Stimulated activated naive B cell treated with anti-CD40 and anti-IgM and Interleukin-4, amounts not matched to agents 10 μg/mL and 1 μg/mL and 100 μg/mL, for 72 hours (primary cell): Measurements from ENCODE around the gene SPTB.

Experiments used
- ATAC-seq, 2 donors: fragments of 150-1000 bp; cut with Tn5 transposase; replicated peaks; 2 replicates each; pipeline ENCODE4 v1.10.0; 2021; ENCODE audit warnings: moderate library complexity in 1 of 2
- DNase-seq: peaks from one replicate; pipeline ENCODE4 v3.0.0; 2021
- H3K27ac Mint-ChIP-seq: one replicate; pipeline ENCODE4 v1.8.0; 2022; ENCODE audit warnings: mild to moderate bottlenecking, mixed read lengths
- H3K27me3 Mint-ChIP-seq, 2 donors: one replicate each; pipeline ENCODE4 v1.8.0; 2022; ENCODE audit warnings: mixed read lengths in 2 of 2
- H3K36me3 Mint-ChIP-seq, 2 donors: one replicate each; pipeline ENCODE4 v1.8.0; 2022; ENCODE audit warnings: mixed read lengths in 2 of 2, mild to moderate bottlenecking in 1 of 2
- H3K4me1 Mint-ChIP-seq, 2 donors: one replicate each; pipeline ENCODE4 v1.8.0; 2022; ENCODE audit warnings: mixed read lengths in 2 of 2, mild to moderate bottlenecking in 1 of 2
- H3K4me3 Mint-ChIP-seq, 2 donors: one replicate each; pipeline ENCODE4 v1.8.0; 2022; ENCODE audit warnings: mild to moderate bottlenecking in 2 of 2, mixed read lengths in 2 of 2, moderate library complexity in 1 of 2
- H3K9me3 Mint-ChIP-seq, 2 donors: one replicate each; pipeline ENCODE4 v1.8.0; 2022; ENCODE audit warnings: mixed read lengths in 2 of 2, mild to moderate bottlenecking in 1 of 2

Gene SPTB

DNA sequence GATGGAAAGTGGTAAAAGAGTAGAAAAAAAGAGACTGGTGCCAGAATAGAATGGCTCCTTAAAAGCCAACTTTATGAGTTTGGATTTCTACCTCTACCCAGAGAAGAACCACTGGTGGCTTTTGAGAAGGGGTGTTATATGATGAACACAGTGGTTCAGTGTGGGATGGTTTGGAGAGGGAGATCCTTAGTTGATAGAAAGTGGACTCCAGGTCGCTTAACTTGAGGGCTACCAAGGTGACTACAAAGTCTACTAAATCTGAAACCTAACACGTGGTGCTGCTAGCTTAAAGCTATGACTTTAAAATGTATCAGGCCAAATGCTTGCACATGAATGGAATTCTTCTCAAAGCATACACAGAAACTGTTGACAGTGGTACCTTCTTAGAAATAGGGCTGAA lies 8.4 kb downstream of the SPTB start:
- H3K4me1 Mint-ChIP-seq = peaks cover 3 to 9% of the 10 kb centered on the region in 2 donors
- H3K9me3 Mint-ChIP-seq = peaks cover 7% of the 10 kb centered on the region in 2 donors
- DNase-seq = no peak
- no peak overlapping the region for H3K27ac Mint-ChIP-seq
- H3K27me3 Mint-ChIP-seq = peaks cover 21 to 31% of the 10 kb centered on the region in 2 donors
- ATAC-seq = no peak
- H3K4me3 Mint-ChIP-seq = no peak overlapping the region
- peaks cover 4 to 5% of the 10 kb centered on the region in 2 donors for H3K36me3 Mint-ChIP-seq

DNA sequence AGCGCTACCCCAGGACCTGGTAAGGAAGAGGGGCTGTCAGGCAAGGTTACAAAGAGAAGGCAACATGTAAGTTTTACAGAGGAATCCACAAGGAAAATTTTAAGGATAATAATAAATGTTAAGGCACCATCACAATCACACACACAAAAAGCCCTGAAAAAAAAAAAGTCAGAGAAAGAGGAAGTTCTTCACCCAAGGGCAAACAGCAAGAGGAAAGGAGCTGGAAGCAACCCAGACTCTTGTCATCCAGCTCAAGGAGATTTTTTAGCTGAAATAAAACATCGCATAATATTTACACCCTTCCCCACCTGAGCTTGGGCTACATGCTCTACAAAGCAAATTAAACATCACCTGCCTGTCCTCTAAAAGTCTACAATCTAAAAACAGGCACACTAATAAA lies 9.5 kb downstream of the SPTB start:
- H3K27ac Mint-ChIP-seq = no peak overlapping the region
- no peak for DNase-seq
- H3K4me1 Mint-ChIP-seq = peaks cover 3 to 9% of the 10 kb centered on the region in 2 donors
- peaks cover 7% of the 10 kb centered on the region in 2 donors for H3K9me3 Mint-ChIP-seq
- peaks cover 26% of the 10 kb centered on the region in 2 donors for H3K27me3 Mint-ChIP-seq
- no peak for ATAC-seq
- H3K4me3 Mint-ChIP-seq = no peak overlapping the region
- peaks cover 4 to 5% of the 10 kb centered on the region in 2 donors for H3K36me3 Mint-ChIP-seq

DNA sequence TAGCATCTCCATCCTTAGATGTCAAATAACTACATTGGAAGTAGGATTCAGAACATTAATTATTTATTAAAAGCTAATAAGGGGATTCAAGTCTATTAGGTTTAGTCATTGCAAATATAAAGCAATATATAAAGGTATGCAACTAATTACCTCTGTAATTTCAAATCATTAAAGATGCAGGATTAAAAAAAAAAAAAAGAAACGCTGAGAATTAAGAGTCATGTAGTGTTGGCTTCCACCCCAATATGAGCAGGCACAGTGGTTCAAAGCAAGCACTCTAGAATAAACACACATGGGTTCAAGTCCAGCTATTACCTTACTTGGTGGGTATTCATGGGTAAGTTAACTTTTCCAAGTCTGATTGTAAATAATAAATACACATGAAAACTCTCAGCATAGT lies 10.9 kb downstream of the SPTB start:
- no peak for ATAC-seq
- no peak overlapping the region for H3K27ac Mint-ChIP-seq

GRCh38 chr14:64868379-64868778 lies 11.3 kb downstream of the SPTB start:
- no peak overlapping the region for H3K27ac Mint-ChIP-seq
- H3K36me3 Mint-ChIP-seq = peaks cover 4 to 5% of the 10 kb centered on the region in 2 donors
- no peak for ATAC-seq
- DNase-seq = no peak
- H3K9me3 Mint-ChIP-seq = peaks cover 7% of the 10 kb centered on the region in 2 donors
- H3K4me3 Mint-ChIP-seq = no peak overlapping the region
- peaks cover 3 to 9% of the 10 kb centered on the region in 2 donors for H3K4me1 Mint-ChIP-seq
- H3K27me3 Mint-ChIP-seq = peaks cover 17 to 19% of the 10 kb centered on the region in 2 donors

More for the DNA sequence above, 10.9 kb downstream of the SPTB start:
- Mint-ChIP-seq H3K4me3 (no peak overlapping the region), H3K4me1 (peaks cover 3 to 9% of the 10 kb centered on the region in 2 donors), H3K27me3 (peaks cover 18 to 20% of the 10 kb centered on the region in 2 donors), H3K36me3 (peaks cover 4 to 5% of the 10 kb centered on the region in 2 donors), H3K9me3 (peaks cover 7% of the 10 kb centered on the region in 2 donors)
- DNase-seq = no peak

GRCh38 chr14:64867182-64867581 lies 12.5 kb downstream of the SPTB start:
- Mint-ChIP-seq H3K9me3 (peaks cover 1 to 2% of the 10 kb centered on the region in 2 donors), H3K4me1 (peaks cover 3 to 9% of the 10 kb centered on the region in 2 donors), H3K36me3 (no peaks in the 10 kb centered on the region), H3K27ac (no peak overlapping the region), H3K27me3 (peaks cover 9 to 10% of the 10 kb centered on the region in 2 donors), H3K4me3 (no peak overlapping the region)
- ATAC-seq (no peak), DNase-seq (no peak)

DNA sequence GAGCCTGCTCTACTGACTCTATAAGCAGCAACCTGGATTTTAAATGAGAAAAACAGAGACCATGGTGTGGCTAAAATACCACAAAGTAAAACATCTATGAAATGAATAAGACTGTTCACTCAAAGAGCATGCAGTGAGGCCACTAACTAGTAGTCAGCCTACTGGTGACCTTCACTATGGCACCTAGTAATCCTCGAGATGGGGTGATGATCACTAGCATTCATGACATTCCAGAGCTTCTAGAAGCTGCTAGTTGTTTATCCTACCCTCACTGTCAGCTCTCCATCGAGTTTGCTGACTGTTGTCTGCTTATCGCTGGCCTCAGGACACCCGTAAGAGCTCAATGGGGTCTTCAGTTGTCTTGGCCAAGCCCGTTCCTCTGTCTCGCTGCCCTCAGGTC lies 13.7 kb downstream of the SPTB start:
- peaks cover 3 to 9% of the 10 kb centered on the region in 2 donors for H3K4me1 Mint-ChIP-seq
- no peak overlapping the region for H3K27ac Mint-ChIP-seq
- no peaks in the 10 kb centered on the region for H3K36me3 Mint-ChIP-seq
- no peak overlapping the region for H3K4me3 Mint-ChIP-seq
- DNase-seq (no peak), ATAC-seq (no peak)
- no peaks in the 10 kb centered on the region for H3K9me3 Mint-ChIP-seq
- peaks cover 12 to 16% of the 10 kb centered on the region in 2 donors for H3K27me3 Mint-ChIP-seq

GRCh38 chr14:64865109-64865508 lies 14.6 kb downstream of the SPTB start:
- no peak overlapping the region for H3K4me3 Mint-ChIP-seq
- no peaks in the 10 kb centered on the region for H3K9me3 Mint-ChIP-seq
- no peak for ATAC-seq
- H3K27me3 Mint-ChIP-seq = peaks cover 16% of the 10 kb centered on the region in 2 donors
- H3K36me3 Mint-ChIP-seq = no peaks in the 10 kb centered on the region
- peaks cover 3 to 4% of the 10 kb centered on the region in 2 donors for H3K4me1 Mint-ChIP-seq
- DNase-seq = no peak
- no peak overlapping the region for H3K27ac Mint-ChIP-seq

DNA sequence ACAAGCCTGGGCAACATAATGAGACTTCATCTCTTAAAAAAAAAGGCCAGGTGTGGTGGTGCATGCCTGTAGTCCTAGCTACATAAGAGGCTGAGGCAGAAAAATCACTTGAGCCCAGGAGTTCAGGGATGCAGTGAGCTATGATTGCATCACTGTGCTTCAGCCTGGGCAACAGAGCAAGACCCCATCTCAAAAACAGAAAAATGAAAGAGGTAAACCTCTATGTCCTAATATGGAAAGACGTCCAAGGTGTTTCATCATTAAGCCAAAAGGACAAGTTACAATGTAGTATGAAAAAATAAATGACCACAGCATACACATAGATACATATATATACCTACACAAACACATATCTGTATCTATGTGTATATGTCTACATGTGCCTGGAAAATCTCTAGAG lies 15.4 kb downstream of the SPTB start:
- Mint-ChIP-seq H3K27ac (no peak overlapping the region), H3K4me3 (no peak overlapping the region), H3K9me3 (no peaks in the 10 kb centered on the region), H3K4me1 (no peaks in the 10 kb centered on the region), H3K27me3 (peaks cover 16% of the 10 kb centered on the region in 2 donors), H3K36me3 (no peaks in the 10 kb centered on the region)
- no peak for DNase-seq
- ATAC-seq = no peak

- Mint-ChIP-seq H3K27me3 (peaks cover 17 to 26% of the 10 kb centered on the region in 2 donors), H3K36me3 (no peaks in the 10 kb centered on the region), H3K27ac (no peak overlapping the region), H3K9me3 (no peaks in the 10 kb centered on the region), H3K4me1 (no peaks in the 10 kb centered on the region), H3K4me3 (no peak overlapping the region)
- no peak for DNase-seq
- ATAC-seq = no peak
Observed at GRCh38 chr14:64861916-64862315, 17.8 kb downstream of the SPTB start.

DNA sequence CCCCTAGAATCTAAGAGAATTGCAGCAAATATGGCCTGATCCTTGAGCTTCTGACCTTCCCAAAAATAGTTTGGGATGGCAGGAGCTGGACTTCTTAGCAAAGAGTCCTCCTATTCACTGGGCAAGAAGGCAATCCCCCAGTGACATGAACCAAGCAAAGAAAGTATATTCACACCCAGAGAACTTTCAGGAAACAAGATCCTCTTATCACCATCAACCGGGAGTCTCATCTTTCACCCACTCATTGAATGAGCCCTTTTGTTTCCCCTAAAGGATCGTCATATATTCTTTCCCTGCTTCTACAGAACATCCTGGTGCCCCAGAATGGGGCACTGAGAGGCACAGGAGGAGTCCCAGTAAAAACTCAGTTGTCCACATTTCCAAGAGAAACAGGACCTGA lies 19.7 kb downstream of the SPTB start:
- no peaks in the 10 kb centered on the region for H3K4me1 Mint-ChIP-seq
- H3K36me3 Mint-ChIP-seq = no peaks in the 10 kb centered on the region
- ATAC-seq = no peak
- no peaks in the 10 kb centered on the region for H3K9me3 Mint-ChIP-seq
- DNase-seq = no peak
- H3K4me3 Mint-ChIP-seq = no peak overlapping the region
- H3K27me3 Mint-ChIP-seq = peaks cover 21 to 26% of the 10 kb centered on the region in 2 donors
- no peak overlapping the region for H3K27ac Mint-ChIP-seq

- H3K27ac Mint-ChIP-seq = no peak overlapping the region
- ATAC-seq (no peak), DNase-seq (no peak)
- H3K9me3 Mint-ChIP-seq = no peaks in the 10 kb centered on the region
- H3K36me3 Mint-ChIP-seq = no peaks in the 10 kb centered on the region
- peaks cover 0 to 4% of the 10 kb centered on the region in 2 donors for H3K4me1 Mint-ChIP-seq
- H3K4me3 Mint-ChIP-seq = no peak overlapping the region
- peaks cover 29 to 31% of the 10 kb centered on the region in 2 donors for H3K27me3 Mint-ChIP-seq
Observed at GRCh38 chr14:64857979-64858744, 21.5 kb downstream of the SPTB start.

DNA sequence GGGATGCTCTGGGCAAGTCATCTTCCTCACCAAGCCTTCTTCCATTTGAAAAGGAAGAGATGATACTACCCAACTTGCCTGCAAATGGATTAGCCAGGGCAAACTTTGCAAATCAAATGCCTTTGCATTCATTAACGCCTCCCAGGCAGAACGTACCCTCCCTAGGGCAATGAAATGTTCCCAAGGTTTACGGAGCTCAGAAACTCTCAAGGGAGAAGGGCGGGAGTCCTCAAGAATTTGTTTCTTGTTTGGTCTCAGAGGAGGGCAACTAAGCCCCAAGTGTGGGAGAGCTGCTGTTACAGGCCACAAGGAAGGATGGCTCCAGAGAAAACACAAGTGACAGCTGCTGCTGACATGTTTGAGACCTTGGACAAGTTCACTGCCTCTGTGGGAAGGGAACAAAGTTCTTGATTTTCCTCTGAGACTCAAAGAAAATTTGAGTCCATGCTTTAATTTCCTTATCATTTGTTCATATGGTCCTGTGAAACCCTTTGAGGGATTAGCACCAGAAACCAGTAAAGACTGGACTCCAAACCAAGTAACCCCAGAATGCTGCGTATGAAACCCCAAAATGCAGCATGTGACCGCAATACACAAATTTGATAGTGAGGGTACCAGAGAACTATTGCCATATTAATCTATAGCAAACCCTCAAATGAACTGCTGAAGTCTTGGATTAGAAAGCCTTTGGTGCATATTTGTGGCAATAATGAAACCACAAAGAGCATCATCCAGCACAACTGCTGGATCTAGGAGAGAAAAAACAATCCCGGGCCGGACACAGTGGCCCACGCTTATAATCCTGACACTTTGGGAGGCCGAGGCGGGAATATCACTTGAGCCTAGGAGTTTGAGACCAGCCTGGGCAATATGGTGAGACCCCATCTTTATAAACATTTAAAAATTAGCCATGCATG lies 22.9 kb downstream of the SPTB start:
- no peak overlapping the region for H3K4me3 Mint-ChIP-seq
- DNase-seq (no peak), ATAC-seq (no peak)
- no peak overlapping the region for H3K27ac Mint-ChIP-seq
- H3K36me3 Mint-ChIP-seq = no peaks in the 10 kb centered on the region
- H3K9me3 Mint-ChIP-seq = no peaks in the 10 kb centered on the region
- H3K27me3 Mint-ChIP-seq = peaks cover 38 to 39% of the 10 kb centered on the region in 2 donors
- H3K4me1 Mint-ChIP-seq = peaks cover 0 to 4% of the 10 kb centered on the region in 2 donors

DNA sequence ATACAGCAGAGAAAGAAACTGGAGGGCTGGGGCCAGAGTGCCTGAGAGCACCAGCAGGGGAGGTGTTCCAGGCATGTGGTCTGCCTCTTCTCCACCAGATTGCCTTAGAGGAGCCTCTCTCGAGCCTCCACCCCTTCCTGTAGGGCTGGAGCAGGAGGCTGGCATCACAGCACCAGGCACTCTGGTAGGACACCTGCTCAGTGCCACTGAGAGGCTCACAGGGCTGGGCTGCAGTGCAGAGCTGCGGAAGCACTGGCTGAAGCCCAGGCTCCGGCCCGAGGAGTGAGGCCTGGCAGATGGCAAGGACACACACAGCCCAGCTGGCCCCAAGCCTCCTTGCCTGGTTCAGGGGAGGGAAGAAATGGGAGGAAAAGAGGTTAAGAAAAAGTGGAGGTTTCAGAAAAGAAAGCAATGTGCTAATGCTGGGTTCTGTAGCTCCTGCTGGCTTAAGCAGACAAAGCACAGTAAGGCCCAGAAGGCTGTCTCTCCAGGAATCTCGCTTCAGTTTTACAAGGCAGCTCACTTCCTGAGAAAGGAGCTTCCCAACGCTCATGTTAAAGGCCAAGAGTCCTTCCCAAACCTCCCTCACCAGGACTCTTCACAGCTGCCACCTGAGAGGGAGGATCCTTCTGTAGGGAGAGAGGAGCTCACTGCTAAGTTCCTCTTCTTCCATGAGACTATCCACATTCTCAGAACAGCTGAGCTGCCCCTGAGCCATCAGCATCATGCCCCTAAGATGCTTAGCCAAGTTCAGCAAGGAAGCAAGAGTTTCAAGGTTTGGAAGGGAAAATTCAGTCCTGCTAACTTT lies 23.8 kb downstream of the SPTB start:
- H3K4me3 Mint-ChIP-seq = no peak overlapping the region
- peaks cover 35 to 39% of the 10 kb centered on the region in 2 donors for H3K27me3 Mint-ChIP-seq
- H3K9me3 Mint-ChIP-seq = no peaks in the 10 kb centered on the region
- peaks cover 0 to 4% of the 10 kb centered on the region in 2 donors for H3K4me1 Mint-ChIP-seq
- no peak for ATAC-seq
- H3K36me3 Mint-ChIP-seq = no peaks in the 10 kb centered on the region
- no peak for DNase-seq
- no peak overlapping the region for H3K27ac Mint-ChIP-seq
